Activated T-helper 1 cell treated with anti-CD3 and anti-CD28 coated beads, Interleukin-12 subunit alpha, Interleukin-12 subunit beta, Interleukin-2, Interleukin-4 antibody, amounts not matched to agents 30 ng/mL and 10 ng/mL and 1 ng/mL, durations not matched to agents 14 hours and 24 hours and 36 hours (primary cell): Measurements from ENCODE around the gene C8A. TPM values are rescaled to one million over a fixed set of nuclear protein-coding genes. Genes with fewer than 3 reads are reported as not detected.

Source experiments
- DNase-seq: peaks from one replicate; pipeline ENCODE4 v3.0.0; 2021; ENCODE audit warnings: low spot score
- H3K27ac Mint-ChIP-seq: one replicate; pipeline ENCODE4 v1.8.0; 2021; ENCODE audit warnings: mild to moderate bottlenecking, mixed read lengths
- H3K27me3 Mint-ChIP-seq: one replicate; pipeline ENCODE4 v1.8.0; 2022; ENCODE audit warnings: mild to moderate bottlenecking, moderate library complexity, mixed read lengths; ENCODE audit not compliant: insufficient read depth
- H3K36me3 Mint-ChIP-seq: one replicate; pipeline ENCODE4 v1.8.0; 2021; ENCODE audit warnings: low read depth, mixed read lengths
- H3K4me1 Mint-ChIP-seq: one replicate; pipeline ENCODE4 v1.8.0; 2021; ENCODE audit warnings: low read depth, mixed read lengths
- H3K4me3 Mint-ChIP-seq: one replicate; pipeline ENCODE4 v1.8.0; 2021; ENCODE audit warnings: mild to moderate bottlenecking, moderate library complexity, mixed read lengths
- H3K9me3 Mint-ChIP-seq: one replicate; pipeline ENCODE4 v1.8.0; 2021; ENCODE audit warnings: mixed read lengths
- intact Hi-C: fragments of 100-400 bp; cut with micrococcal nuclease; formaldehyde crosslinking; loops from one replicate; pipeline ENCODE4 v1.15.1; 2024
- total RNA-seq: library from RNA; stranded (reverse); gene quantifications from 2 replicates; pipeline ENCODE4 v1.2.3, GENCODE V29; 2022

The C8A gene
- total RNA-seq, 1 donor from 2014 or later = not detected

DNA sequence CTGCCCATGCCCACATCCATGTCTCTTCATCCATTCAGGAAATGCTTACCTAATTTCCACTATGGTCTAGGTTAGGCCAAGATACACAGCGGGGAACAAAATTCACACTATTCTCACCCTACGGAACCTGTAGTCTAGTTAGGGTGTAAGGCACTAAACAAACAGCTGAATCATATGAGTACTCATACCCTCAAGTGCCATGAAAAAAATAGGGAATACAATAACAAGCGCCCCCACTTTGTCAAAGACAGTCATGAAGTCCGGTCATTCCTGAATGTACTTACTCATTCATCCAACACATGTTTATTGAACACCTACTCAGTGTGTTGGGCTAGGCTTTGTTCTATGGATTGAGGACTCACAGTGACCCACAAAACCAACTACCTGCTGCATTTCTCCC, 29.2 kb upstream of the C8A start:
- H3K4me1 Mint-ChIP-seq = no peaks in the 10 kb centered on the region
- H3K9me3 Mint-ChIP-seq = no peaks in the 10 kb centered on the region
- H3K27me3 Mint-ChIP-seq = peaks cover 1% of the 10 kb centered on the region
- intact Hi-C loops = no loop called here
- DNase-seq = no peak
- H3K27ac Mint-ChIP-seq = no peak overlapping the region
- H3K4me3 Mint-ChIP-seq = no peak overlapping the region
- H3K36me3 Mint-ChIP-seq = no peaks in the 10 kb centered on the region

GRCh38 chr1:56827711-56828110, 26.9 kb upstream of the C8A start:
- Mint-ChIP-seq H3K27me3 (peaks cover 1% of the 10 kb centered on the region), H3K9me3 (no peaks in the 10 kb centered on the region), H3K4me3 (no peak overlapping the region), H3K36me3 (no peaks in the 10 kb centered on the region), H3K27ac (no peak overlapping the region), H3K4me1 (no peaks in the 10 kb centered on the region)
- intact Hi-C loops = no loop called here
- no peak for DNase-seq

- H3K4me1 Mint-ChIP-seq = no peaks in the 10 kb centered on the region
- DNase-seq = no peak
- H3K27me3 Mint-ChIP-seq = peaks cover 1% of the 10 kb centered on the region
- H3K9me3 Mint-ChIP-seq = no peaks in the 10 kb centered on the region
- H3K4me3 Mint-ChIP-seq = no peak overlapping the region
- no peaks in the 10 kb centered on the region for H3K36me3 Mint-ChIP-seq
- intact Hi-C loops = loop anchor here (10.0 kb wide), 2 partner anchors 395 to 1685 kb away; no protein-coding TSS in a partner anchor
- no peak overlapping the region for H3K27ac Mint-ChIP-seq
Observed at GRCh38 chr1:56830052-56830451, 24.5 kb upstream of the C8A start.

GRCh38 chr1:56831871-56832693, 22.5 kb upstream of the C8A start:
- H3K9me3 Mint-ChIP-seq = no peaks in the 10 kb centered on the region
- no peak overlapping the region for H3K27ac Mint-ChIP-seq
- H3K4me1 Mint-ChIP-seq = no peaks in the 10 kb centered on the region
- intact Hi-C loops = loop anchor here (2.0 to 10.0 kb wide), 3 partner anchors 137 to 1683 kb away; no protein-coding TSS in a partner anchor
- peak; percentile 47 for DNase-seq
- H3K27me3 Mint-ChIP-seq = peaks cover 1% of the 10 kb centered on the region
- H3K36me3 Mint-ChIP-seq = no peaks in the 10 kb centered on the region
- H3K4me3 Mint-ChIP-seq = no peak overlapping the region

DNA sequence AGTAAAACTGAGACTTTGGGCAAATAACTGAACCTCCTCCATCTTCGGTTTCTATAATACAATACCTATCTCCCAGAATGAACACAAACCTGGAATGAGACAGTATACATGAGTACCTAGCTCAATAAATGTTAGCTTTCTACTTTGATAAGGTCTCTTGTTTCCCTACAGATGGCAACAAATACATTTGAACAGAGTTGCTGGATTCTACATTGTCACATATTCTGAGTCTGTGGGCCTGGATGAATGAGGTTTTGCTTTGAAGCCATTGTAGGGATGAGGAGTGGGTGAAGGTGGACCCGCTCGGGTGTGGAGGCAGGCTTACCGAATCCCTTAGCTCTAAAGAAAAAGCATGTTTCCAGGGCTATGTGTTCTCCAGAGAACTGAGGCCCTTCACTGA, 21.5 kb upstream of the C8A start:
- no peak for DNase-seq
- no peaks in the 10 kb centered on the region for H3K4me1 Mint-ChIP-seq
- no peak overlapping the region for H3K27ac Mint-ChIP-seq
- intact Hi-C loops = loop anchor here (2.0 to 10.0 kb wide), 3 partner anchors 136 to 1682 kb away; no protein-coding TSS in a partner anchor
- H3K36me3 Mint-ChIP-seq = no peaks in the 10 kb centered on the region
- no peak overlapping the region for H3K4me3 Mint-ChIP-seq
- no peaks in the 10 kb centered on the region for H3K9me3 Mint-ChIP-seq
- H3K27me3 Mint-ChIP-seq = peaks cover 1% of the 10 kb centered on the region

DNA sequence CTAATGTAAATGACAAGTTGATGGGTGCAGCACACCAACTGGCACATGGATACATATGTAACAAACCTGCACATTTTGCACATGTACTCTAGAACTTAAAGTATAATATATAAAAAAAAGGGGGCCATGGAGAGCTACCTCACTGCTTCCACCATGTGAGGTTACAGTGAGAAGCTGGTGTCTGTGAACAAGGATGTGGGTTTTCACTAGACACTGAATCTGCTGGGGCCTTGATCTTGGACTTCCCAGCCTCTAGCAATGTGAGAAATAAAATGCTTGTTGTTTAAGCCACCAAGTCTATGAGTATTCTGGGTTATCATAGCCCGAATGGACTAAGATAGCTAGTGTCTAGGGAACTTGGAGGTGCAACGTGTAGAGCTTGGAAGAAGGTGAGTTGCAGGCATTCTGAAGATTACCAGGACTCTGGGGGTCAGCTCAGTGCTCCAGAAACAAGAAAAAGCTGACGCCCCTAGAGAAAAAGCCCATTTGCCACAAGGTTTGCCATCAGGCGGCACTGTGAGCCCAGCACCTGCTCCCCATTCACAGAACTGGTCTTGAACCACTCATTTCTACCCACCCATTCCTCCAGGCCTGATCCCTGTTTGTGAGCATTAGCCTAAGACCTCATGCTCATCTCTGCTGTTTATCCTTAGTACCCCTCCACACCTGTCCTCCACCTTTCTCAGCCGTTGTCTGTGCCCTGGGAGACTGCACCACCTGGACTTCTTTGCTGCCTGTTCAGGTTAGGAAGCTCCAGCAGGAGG, 20.3 kb upstream of the C8A start:
- Mint-ChIP-seq H3K4me3 (no peak overlapping the region), H3K9me3 (no peaks in the 10 kb centered on the region), H3K36me3 (no peaks in the 10 kb centered on the region), H3K27me3 (no peaks in the 10 kb centered on the region), H3K27ac (no peak overlapping the region), H3K4me1 (no peaks in the 10 kb centered on the region)
- no peak for DNase-seq
- intact Hi-C loops = loop anchor here (10.0 kb wide), 2 partner anchors 390 to 1680 kb away; no protein-coding TSS in a partner anchor

GRCh38 chr1:56835657-56836056, 18.9 kb upstream of the C8A start:
- Mint-ChIP-seq H3K27me3 (no peaks in the 10 kb centered on the region), H3K27ac (no peak overlapping the region), H3K4me3 (no peak overlapping the region), H3K36me3 (no peaks in the 10 kb centered on the region), H3K4me1 (no peaks in the 10 kb centered on the region), H3K9me3 (no peaks in the 10 kb centered on the region)
- DNase-seq = no peak
- intact Hi-C loops = loop anchor here (10.0 kb wide), 2 partner anchors 389 to 1679 kb away; no protein-coding TSS in a partner anchor

GRCh38 chr1:56836359-56836758, 18.2 kb upstream of the C8A start:
- no peaks in the 10 kb centered on the region for H3K36me3 Mint-ChIP-seq
- H3K9me3 Mint-ChIP-seq = no peaks in the 10 kb centered on the region
- H3K4me3 Mint-ChIP-seq = no peak overlapping the region
- intact Hi-C loops = loop anchor here (10.0 kb wide), 2 partner anchors 388 to 1678 kb away; no protein-coding TSS in a partner anchor
- no peak overlapping the region for H3K27ac Mint-ChIP-seq
- no peak for DNase-seq
- H3K4me1 Mint-ChIP-seq = no peaks in the 10 kb centered on the region
- H3K27me3 Mint-ChIP-seq = no peaks in the 10 kb centered on the region

DNA sequence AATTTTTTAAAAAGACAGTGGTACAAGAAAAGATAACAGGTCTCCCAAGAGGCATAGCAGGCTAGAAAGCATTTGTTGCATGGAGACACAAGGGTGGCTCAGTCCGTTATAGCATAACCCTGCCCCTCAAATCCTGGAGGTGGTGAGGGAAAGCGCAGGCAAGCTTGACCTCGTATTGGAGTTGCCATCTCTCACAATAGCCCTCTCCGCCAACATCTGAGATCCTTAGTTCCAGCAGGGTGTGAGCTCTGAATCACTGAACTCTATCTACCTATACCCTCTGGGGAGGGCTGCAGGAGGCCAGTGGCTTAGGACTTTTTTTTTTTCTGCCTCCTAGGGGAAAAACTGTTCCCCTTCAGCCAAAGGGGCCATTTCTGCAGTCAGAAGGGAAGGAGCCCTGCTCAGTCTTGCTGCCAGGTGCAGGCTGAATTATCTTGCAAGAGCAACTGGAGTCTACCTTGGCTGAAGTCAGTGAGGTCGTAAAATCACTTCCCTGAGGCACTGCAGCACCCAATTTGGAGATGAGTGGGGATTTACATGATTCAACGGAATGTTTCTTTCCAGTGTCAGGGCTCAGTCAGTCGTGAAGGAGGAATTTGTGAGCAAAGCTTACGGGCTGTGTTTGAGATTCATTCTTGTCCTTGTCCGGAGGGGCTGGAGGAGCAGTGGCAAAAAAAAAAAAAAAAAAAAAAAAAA, 17.2 kb upstream of the C8A start:
- DNase-seq = no peak
- intact Hi-C loops = loop anchor here (10.0 kb wide), 2 partner anchors 387 to 1677 kb away; no protein-coding TSS in a partner anchor
- no peaks in the 10 kb centered on the region for H3K27me3 Mint-ChIP-seq
- no peaks in the 10 kb centered on the region for H3K9me3 Mint-ChIP-seq
- H3K36me3 Mint-ChIP-seq = no peaks in the 10 kb centered on the region
- no peak overlapping the region for H3K4me3 Mint-ChIP-seq
- no peaks in the 10 kb centered on the region for H3K4me1 Mint-ChIP-seq
- no peak overlapping the region for H3K27ac Mint-ChIP-seq

GRCh38 chr1:56838759-56839158, 15.8 kb upstream of the C8A start:
- no peak overlapping the region for H3K27ac Mint-ChIP-seq
- intact Hi-C loops = loop anchor here (10.0 kb wide), 2 partner anchors 386 to 1676 kb away; no protein-coding TSS in a partner anchor
- no peak overlapping the region for H3K4me3 Mint-ChIP-seq
- no peaks in the 10 kb centered on the region for H3K36me3 Mint-ChIP-seq
- no peak for DNase-seq
- no peaks in the 10 kb centered on the region for H3K27me3 Mint-ChIP-seq
- H3K9me3 Mint-ChIP-seq = no peaks in the 10 kb centered on the region
- no peaks in the 10 kb centered on the region for H3K4me1 Mint-ChIP-seq

- H3K4me3 Mint-ChIP-seq = no peak overlapping the region
- DNase-seq = no peak
- H3K4me1 Mint-ChIP-seq = no peaks in the 10 kb centered on the region
- no peaks in the 10 kb centered on the region for H3K27me3 Mint-ChIP-seq
- no peaks in the 10 kb centered on the region for H3K9me3 Mint-ChIP-seq
- intact Hi-C loops = no loop called here
- no peak overlapping the region for H3K27ac Mint-ChIP-seq
- H3K36me3 Mint-ChIP-seq = no peaks in the 10 kb centered on the region
Observed at GRCh38 chr1:56843544-56843943, 11.1 kb upstream of the C8A start.

GRCh38 chr1:56844545-56845136, 10.0 kb upstream of the C8A start:
- DNase-seq = no peak
- no peaks in the 10 kb centered on the region for H3K9me3 Mint-ChIP-seq
- no peaks in the 10 kb centered on the region for H3K27me3 Mint-ChIP-seq
- no peaks in the 10 kb centered on the region for H3K4me1 Mint-ChIP-seq
- H3K36me3 Mint-ChIP-seq = no peaks in the 10 kb centered on the region
- intact Hi-C loops = no loop called here
- no peak overlapping the region for H3K27ac Mint-ChIP-seq
- no peak overlapping the region for H3K4me3 Mint-ChIP-seq
